ENCODE measurements around the gene SP5. TPM values are rescaled to one million over a fixed set of nuclear protein-coding genes. Genes with fewer than 3 reads are reported as not detected.

The SP5 gene
- total and polyA plus RNA-seq, 9 of the 15 experiments (the other 6 are each of a cell fraction or from before 2014, with no cell fraction given), result 0.03 to 1.7 (median 0.16) TPM; not detected in 1

DNA sequence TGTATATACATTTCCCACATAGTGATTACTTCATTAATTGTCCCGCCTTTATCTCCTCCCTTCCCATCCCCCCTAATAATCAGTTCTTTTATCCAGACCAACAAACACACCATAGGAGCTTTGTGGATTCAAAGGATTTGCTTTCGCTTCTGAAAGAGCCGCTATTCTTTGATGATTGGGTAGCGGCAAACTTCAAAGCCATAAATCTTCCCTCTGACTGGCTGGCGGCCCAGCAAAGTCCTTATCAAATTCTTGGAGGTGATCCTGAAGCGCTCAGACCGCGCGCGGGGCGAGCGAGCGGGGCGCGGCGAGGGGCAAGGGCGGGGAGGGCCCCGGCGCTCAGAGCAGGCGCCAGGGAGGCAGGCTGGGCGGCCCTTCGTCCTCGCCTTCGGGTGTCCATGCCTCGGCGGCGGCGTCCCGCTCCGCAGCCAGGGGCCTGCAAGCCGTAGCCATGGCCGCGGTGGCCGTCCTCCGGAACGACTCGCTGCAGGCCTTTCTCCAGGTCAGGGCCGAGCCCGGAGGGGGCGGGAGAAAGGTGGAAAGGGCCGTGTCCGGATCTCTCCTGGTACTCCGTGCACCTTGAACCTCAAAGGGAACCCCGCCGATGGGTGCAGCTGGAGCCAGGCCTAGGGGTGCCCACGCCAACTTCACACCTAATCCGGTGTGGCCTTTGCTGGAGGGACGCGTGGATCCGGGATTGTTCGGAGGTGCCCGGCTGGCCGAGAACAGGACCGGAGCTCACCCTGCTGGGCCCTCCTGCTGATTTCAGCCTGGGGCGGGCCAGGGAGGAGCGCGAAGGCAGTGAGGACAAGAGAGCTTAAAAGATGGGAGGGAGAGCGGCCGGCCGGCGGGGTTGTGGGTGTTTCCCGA is at the start of gene SP5 (continued):
- TF ChIP-seq, protein P1, sequence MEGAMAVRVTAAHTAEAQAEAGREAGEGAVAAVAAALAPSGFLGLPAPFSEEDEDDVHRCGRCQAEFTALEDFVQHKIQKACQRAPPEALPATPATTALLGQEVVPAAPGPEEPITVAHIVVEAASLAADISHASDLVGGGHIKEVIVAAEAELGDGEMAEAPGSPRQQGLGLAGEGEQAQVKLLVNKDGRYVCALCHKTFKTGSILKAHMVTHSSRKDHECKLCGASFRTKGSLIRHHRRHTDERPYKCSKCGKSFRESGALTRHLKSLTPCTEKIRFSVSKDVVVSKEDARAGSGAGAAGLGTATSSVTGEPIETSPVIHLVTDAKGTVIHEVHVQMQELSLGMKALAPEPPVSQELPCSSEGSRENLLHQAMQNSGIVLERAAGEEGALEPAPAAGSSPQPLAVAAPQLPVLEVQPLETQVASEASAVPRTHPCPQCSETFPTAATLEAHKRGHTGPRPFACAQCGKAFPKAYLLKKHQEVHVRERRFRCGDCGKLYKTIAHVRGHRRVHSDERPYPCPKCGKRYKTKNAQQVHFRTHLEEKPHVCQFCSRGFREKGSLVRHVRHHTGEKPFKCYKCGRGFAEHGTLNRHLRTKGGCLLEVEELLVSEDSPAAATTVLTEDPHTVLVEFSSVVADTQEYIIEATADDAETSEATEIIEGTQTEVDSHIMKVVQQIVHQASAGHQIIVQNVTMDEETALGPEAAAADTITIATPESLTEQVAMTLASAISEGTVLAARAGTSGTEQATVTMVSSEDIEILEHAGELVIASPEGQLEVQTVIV (CRISPR knock-in tag; IDR thresholded peaks at IDR 0.05; ENCODE audit: borderline replicate concordance), result no peak
- TF ChIP-seq CREM (IDR thresholded peaks at IDR 0.05; ENCODE audit: low read depth) (peak; percentile 32; the same call in 1 of the 2 replicates), TEAD1 (CRISPR knock-in tag; IDR thresholded peaks at IDR 0.05) (peak in 1 of 2 experiments; percentile 83; a peak in 2 of 4 replicates), SOX6 (IDR thresholded peaks at IDR 0.05) (peak; percentile 63), CCNT2 (IDR thresholded peaks at IDR 0.05; ENCODE audit: borderline replicate concordance, extremely low read depth, insufficient read length, low read depth, low read length) (peak; percentile 94), TFAM (CRISPR knock-in tag; conservative IDR thresholded peaks at IDR 0.05) (no peak), NEUROD1 (IDR thresholded peaks at IDR 0.05; ENCODE audit: borderline replicate concordance, low read depth, low read length, partially characterized antibody) (peak; percentile 21), LEF1 (IDR thresholded peaks at IDR 0.05) (peak; percentile 78), DPF2 (IDR thresholded peaks at IDR 0.05) (0 out of 2 replicates have a peak, but pooled peaks have one; percentile 48), TCF7L2 (IDR thresholded peaks at IDR 0.05; ENCODE audit: low read depth, low read length) (peak; percentile 99), RBM22 (IDR thresholded peaks at IDR 0.05; ENCODE audit: low read depth, low read length, poor library complexity, severe bottlenecking) (peak; percentile 18), ZNF785 (CRISPR knock-in tag; IDR thresholded peaks at IDR 0.05) (no peak), ZBTB7A (IDR thresholded peaks at IDR 0.05; ENCODE audit: borderline replicate concordance, control insufficient read depth, low read depth, low read length) (peak; percentile 84; the same call in 1 of the 2 replicates), ARNT (IDR thresholded peaks at IDR 0.05) (0 out of 4 replicates have a peak, but pooled peaks have one; percentile 27 to 38), HIVEP1 (CRISPR knock-in tag; IDR thresholded peaks at IDR 0.05) (0 out of 2 replicates have a peak, but pooled peaks have one; percentile 29), RBFOX2 (IDR thresholded peaks at IDR 0.05; ENCODE audit: low read depth, low read length) (peak; percentile 53), HNRNPH1 (optimal IDR thresholded peaks at IDR 0.05; ENCODE audit: low read depth, low read length) (no peak), MEIS2 (IDR thresholded peaks at IDR 0.05; ENCODE audit: partially characterized antibody) (peak; percentile 99), PPARD (CRISPR knock-in tag; IDR thresholded peaks at IDR 0.05) (no peak), ZNF583 (CRISPR knock-in tag; IDR thresholded peaks at IDR 0.05) (no peak)
- TF ChIP-seq, protein P2, sequence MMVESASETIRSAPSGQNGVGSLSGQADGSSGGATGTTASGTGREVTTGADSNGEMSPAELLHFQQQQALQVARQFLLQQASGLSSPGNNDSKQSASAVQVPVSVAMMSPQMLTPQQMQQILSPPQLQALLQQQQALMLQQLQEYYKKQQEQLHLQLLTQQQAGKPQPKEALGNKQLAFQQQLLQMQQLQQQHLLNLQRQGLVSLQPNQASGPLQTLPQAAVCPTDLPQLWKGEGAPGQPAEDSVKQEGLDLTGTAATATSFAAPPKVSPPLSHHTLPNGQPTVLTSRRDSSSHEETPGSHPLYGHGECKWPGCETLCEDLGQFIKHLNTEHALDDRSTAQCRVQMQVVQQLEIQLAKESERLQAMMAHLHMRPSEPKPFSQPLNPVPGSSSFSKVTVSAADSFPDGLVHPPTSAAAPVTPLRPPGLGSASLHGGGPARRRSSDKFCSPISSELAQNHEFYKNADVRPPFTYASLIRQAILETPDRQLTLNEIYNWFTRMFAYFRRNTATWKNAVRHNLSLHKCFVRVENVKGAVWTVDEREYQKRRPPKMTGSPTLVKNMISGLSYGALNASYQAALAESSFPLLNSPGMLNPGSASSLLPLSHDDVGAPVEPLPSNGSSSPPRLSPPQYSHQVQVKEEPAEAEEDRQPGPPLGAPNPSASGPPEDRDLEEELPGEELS (CRISPR knock-in tag; IDR thresholded peaks at IDR 0.05; ENCODE audit: borderline replicate concordance), result peak; percentile 52; the same call in 1 of the 2 replicates
- TF ChIP-seq, protein P3, sequence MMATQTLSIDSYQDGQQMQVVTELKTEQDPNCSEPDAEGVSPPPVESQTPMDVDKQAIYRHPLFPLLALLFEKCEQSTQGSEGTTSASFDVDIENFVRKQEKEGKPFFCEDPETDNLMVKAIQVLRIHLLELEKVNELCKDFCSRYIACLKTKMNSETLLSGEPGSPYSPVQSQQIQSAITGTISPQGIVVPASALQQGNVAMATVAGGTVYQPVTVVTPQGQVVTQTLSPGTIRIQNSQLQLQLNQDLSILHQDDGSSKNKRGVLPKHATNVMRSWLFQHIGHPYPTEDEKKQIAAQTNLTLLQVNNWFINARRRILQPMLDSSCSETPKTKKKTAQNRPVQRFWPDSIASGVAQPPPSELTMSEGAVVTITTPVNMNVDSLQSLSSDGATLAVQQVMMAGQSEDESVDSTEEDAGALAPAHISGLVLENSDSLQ (IDR thresholded peaks at IDR 0.05), result peak; percentile 97
- TF ChIP-seq, protein P4, sequence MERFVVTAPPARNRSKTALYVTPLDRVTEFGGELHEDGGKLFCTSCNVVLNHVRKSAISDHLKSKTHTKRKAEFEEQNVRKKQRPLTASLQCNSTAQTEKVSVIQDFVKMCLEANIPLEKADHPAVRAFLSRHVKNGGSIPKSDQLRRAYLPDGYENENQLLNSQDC (CRISPR knock-in tag; IDR thresholded peaks at IDR 0.05), result no peak
